ENCODE results near the gene DOHH. TPM values are rescaled to one million over a fixed set of nuclear protein-coding genes. Genes with fewer than 3 reads are reported as not detected.
A peak's percentile ranks its signal among the peaks of the same experiment; 100 is the strongest.

Gene DOHH
- total and polyA plus RNA-seq, 9 of the 15 experiments (the other 6 are each of a cell fraction or from before 2014, with no cell fraction given), result 0.14 to 47.2 (median 5.1) TPM

- TF ChIP-seq EP400 (IDR thresholded peaks at IDR 0.05), result no peak
- no peak for TF ChIP-seq ZBTB17 (CRISPR knock-in tag; IDR thresholded peaks at IDR 0.05)
- peak; percentile 67; the same call in 1 of the 2 replicates for TF ChIP-seq ZBTB7A (IDR thresholded peaks at IDR 0.05; ENCODE audit: borderline replicate concordance, control insufficient read depth, low read depth, low read length)
- TF ChIP-seq NFATC3 (IDR thresholded peaks at IDR 0.05), result no peak
- no peak for TF ChIP-seq ZBTB43 (CRISPR knock-in tag; IDR thresholded peaks at IDR 0.05)
Measured at GRCh38 chr19:3480383-3481091, 19.9 kb downstream of the DOHH start, which contains the start of gene SMIM24 (continued).

- ChIA-PET POLR2A (interaction anchor here (0.5 to 1.9 kb wide), 12 partner anchors 9 to 1138 kb away, joined by 3 to 8 read pairs (median 3); partner anchors contain the start of gene DOHH), CTCF (ENCODE audit: low intra/inter-chr PET ratio) (no interaction called here)
- Histone ChIP-seq H2AFZ (ENCODE audit: low read depth, low read length) (peak overlapping the region; percentile 69), H3K27ac (ENCODE audit: extremely low read depth, low read depth, low read length) (no peak overlapping the region), H3K79me2 (ENCODE audit: control insufficient read depth, insufficient read depth, low read length) (no peaks in the 10 kb centered on the region), H4K20me1 (replicated peaks; ENCODE audit: control insufficient read depth, insufficient read depth, low read length) (peaks cover 8% of the 10 kb centered on the region; the same call in 1 of the 2 replicates), H3K9ac (ENCODE audit: insufficient read depth in 1 of 2, low read depth in 2 of 2, low read length in 2 of 2) (peak overlapping the region in 1 of 2 experiments; percentile 81; a peak in 1 of 4 replicates), H3K4me3 (peak overlapping the region; percentile 43), H3K4me2 (ENCODE audit: insufficient read depth, low read length) (peak overlapping the region; percentile 80), H3K9me1 (ENCODE audit: control insufficient read depth, insufficient read depth, low read length) (no peaks in the 10 kb centered on the region), H3K9me3 (replicated peaks; ENCODE audit: control insufficient read depth, insufficient read depth, low read depth, low read length) (no peaks in the 10 kb centered on the region), H3K36me3 (ENCODE audit: control insufficient read depth, insufficient read depth, low read length) (no peaks in the 10 kb centered on the region), H3K4me1 (replicated peaks in 1 of 2; ENCODE audit: control insufficient read depth in 2 of 2, insufficient read depth in 2 of 2, low read length in 2 of 2) (peaks cover 11 to 45% of the 10 kb centered on the region in 2 experiments), H3K27me3 (ENCODE audit: control insufficient read depth in 2 of 2, insufficient read depth in 2 of 2, low read length in 2 of 2) (peaks cover 21 to 27% of the 10 kb centered on the region in 2 experiments; a peak in 4 of 5 replicates)
- FAIRE-seq, result no peak
- intact Hi-C loops (cut with micrococcal nuclease) (no loop called here), in situ Hi-C loops (cut with MboI) (no loop called here)
- ATAC-seq, result peak; percentile 90
- WGBS (ENCODE audit: insufficient coverage, low coverage, missing lambda C conversion rate), result 2% methylated on average over 6 of the region's 9 CpGs
- peak; percentile 80 to 91 (median 86) for DNase-seq (ENCODE audit: extremely low read depth in 1 of 4, low spot score in 3 of 4)
- BruUV-seq (replicated peaks), result no TSS peak
- no peak for TF ChIP-seq TFE3 (CRISPR knock-in tag; IDR thresholded peaks at IDR 0.05)
- TF ChIP-seq ELK1 (CRISPR knock-in tag; IDR thresholded peaks at IDR 0.05), result no peak
- no peak for TF ChIP-seq SMAD3 (CRISPR knock-in tag; conservative IDR thresholded peaks at IDR 0.05)
- no peak for TF ChIP-seq GTF2A2 (tag; IDR thresholded peaks at IDR 0.05)
- TF ChIP-seq PHF8 (IDR thresholded peaks at IDR 0.05; ENCODE audit: borderline replicate concordance, low read length), result peak; percentile 27; the same call in 1 of the 2 replicates
- TF ChIP-seq ELF1 (tag; IDR thresholded peaks at IDR 0.05), result no peak
- TF ChIP-seq TAF1 (IDR thresholded peaks at IDR 0.05; ENCODE audit: control insufficient read depth, extremely low read depth, insufficient read depth, low read length, severe bottlenecking), result no peak
- TF ChIP-seq POLR2H (tag; IDR thresholded peaks at IDR 0.05; ENCODE audit: low read depth), result no peak
- no peak for TF ChIP-seq NFIX (CRISPR knock-in tag; IDR thresholded peaks at IDR 0.05; ENCODE audit: low read depth)
- TF ChIP-seq PHF21A (IDR thresholded peaks at IDR 0.05; ENCODE audit: borderline replicate concordance, low read depth), result no peak
- TF ChIP-seq ESRRA (IDR thresholded peaks at IDR 0.05; ENCODE audit: borderline replicate concordance, low read depth), result no peak
- peak; percentile 71; the same call in 1 of the 2 replicates for TF ChIP-seq ZNF263 (CRISPR knock-in tag; IDR thresholded peaks at IDR 0.05; ENCODE audit: borderline replicate concordance)
Measured at GRCh38 chr19:3479834-3480215, 20.6 kb downstream of the DOHH start.
